Trophoblast cell (in vitro differentiated cells and primary cell): ENCODE data around the gene SCGB3A2.
"Not testable (repeated sequence)": the region's sequence is repeated elsewhere in the genome, so short reads cannot be mapped to it uniquely, and the experiment has no call there.

Experiments
- DNase-seq, 2 donors: peaks; one replicate each; pipeline ENCODE4 v3.0.0-alpha.2; 2016
- H2AFZ ChIP-seq: 2 replicates; pipeline ENCODE4 v1.6.1; 2013; ENCODE audit warnings: low read length, moderate library complexity, mild to moderate bottlenecking; ENCODE audit not compliant: insufficient read depth, poor library complexity
- H2AK5ac ChIP-seq: 2 replicates; pipeline ENCODE4 v1.6.1; 2013; ENCODE audit warnings: mild to moderate bottlenecking, low read length
- H2BK120ac ChIP-seq: 2 replicates; pipeline ENCODE4 v1.6.1; 2013; ENCODE audit warnings: low read length, mild to moderate bottlenecking, moderate library complexity; ENCODE audit not compliant: insufficient read depth, poor library complexity
- H2BK12ac ChIP-seq: 2 replicates; pipeline ENCODE4 v1.6.1; 2013; ENCODE audit warnings: mild to moderate bottlenecking, low read length, moderate library complexity
- H2BK5ac ChIP-seq: 2 replicates; pipeline ENCODE4 v1.6.1; 2013; ENCODE audit warnings: low read length, low read depth, moderate library complexity, mild to moderate bottlenecking; ENCODE audit not compliant: poor library complexity
- H3K14ac ChIP-seq: 2 replicates; pipeline ENCODE4 v1.6.1; 2013; ENCODE audit warnings: mild to moderate bottlenecking, low read length
- H3K18ac ChIP-seq: 2 replicates; pipeline ENCODE4 v1.6.1; 2013; ENCODE audit warnings: mild to moderate bottlenecking, low read length
- H3K23ac ChIP-seq: 2 replicates; pipeline ENCODE4 v1.6.1; 2013; ENCODE audit warnings: low read length
- H3K27ac ChIP-seq: 2 replicates; pipeline ENCODE4 v1.5.1; 2013; ENCODE audit warnings: low read depth, mild to moderate bottlenecking, inconsistent platforms, low read length, moderate library complexity
- H3K27me3 ChIP-seq: 2 replicates; pipeline ENCODE4 v1.6.1; 2013; ENCODE audit warnings: inconsistent platforms, mild to moderate bottlenecking, low read length, moderate library complexity; ENCODE audit not compliant: insufficient read depth
- H3K36me3 ChIP-seq, 2 experiments: 1 replicate in 1 of 2; 2 replicates in 1 of 2; pipeline ENCODE4 v1.6.1; 2013; ENCODE audit warnings: low read length in 2 of 2, mild to moderate bottlenecking in 2 of 2, moderate library complexity in 1 of 2; ENCODE audit not compliant: insufficient read depth in 2 of 2, control insufficient read depth in 1 of 2
- H3K4ac ChIP-seq: 2 replicates; pipeline ENCODE4 v1.6.1; 2013; ENCODE audit warnings: low read depth, mild to moderate bottlenecking, low read length, moderate library complexity
- H3K4me1 ChIP-seq, 2 experiments: 1 replicate in 1 of 2; 2 replicates in 1 of 2; pipeline ENCODE4 v1.6.1; 2013; ENCODE audit warnings: low read length in 2 of 2, mild to moderate bottlenecking in 2 of 2, moderate library complexity in 1 of 2; ENCODE audit not compliant: insufficient read depth in 2 of 2, control insufficient read depth in 1 of 2
- H3K4me2 ChIP-seq: 2 replicates; pipeline ENCODE4 v1.6.1; 2013; ENCODE audit warnings: inconsistent platforms, mild to moderate bottlenecking, low read length, moderate library complexity
- H3K4me3 ChIP-seq: 2 replicates; pipeline ENCODE4 v1.5.1; 2013; ENCODE audit warnings: mild to moderate bottlenecking, low read depth, low read length, inconsistent platforms
- H3K79me1 ChIP-seq: one replicate; pipeline ENCODE4 v1.6.1; 2013; ENCODE audit warnings: low read length
- H3K79me2 ChIP-seq: 2 replicates; pipeline ENCODE4 v1.6.1; 2013; ENCODE audit warnings: low read length, mild to moderate bottlenecking; ENCODE audit not compliant: control insufficient read depth, insufficient read depth, poor library complexity
- H3K9ac ChIP-seq: 2 replicates; pipeline ENCODE4 v1.6.1; 2013; ENCODE audit warnings: mild to moderate bottlenecking, low read length
- H3K9me3 ChIP-seq: 2 replicates; pipeline ENCODE4 v1.6.1; 2013; ENCODE audit warnings: low read depth, mild to moderate bottlenecking, control low read depth, inconsistent platforms, low read length; ENCODE audit not compliant: insufficient read depth
- H4K12ac ChIP-seq: 2 replicates; pipeline ENCODE4 v1.6.1; 2013; ENCODE audit warnings: low read depth, mild to moderate bottlenecking, low read length, moderate library complexity
- H4K8ac ChIP-seq: 2 replicates; pipeline ENCODE4 v1.6.1; 2013; ENCODE audit warnings: low read depth, mild to moderate bottlenecking, low read length, moderate library complexity
- H4K91ac ChIP-seq: one replicate; pipeline ENCODE4 v1.6.1; 2013; ENCODE audit warnings: low read depth, mild to moderate bottlenecking, low read length, moderate library complexity
- WGBS: extraction: QIAGEN DNeasy Blood & Tissue Kit; methylation state at CpG from one replicate; pipeline ENCODE4 v1.1.7; 2013; ENCODE audit warnings: missing lambda C conversion rate; ENCODE audit not compliant: insufficient read length, insufficient coverage; ENCODE audit errors: extremely low coverage; 5-methylcytosine and 5-hydroxymethylcytosine counted together

SCGB3A2 gene

GRCh38 chr5:147860641-147861025 is 17.9 kb upstream of the SCGB3A2 start:
- no peaks in the 10 kb centered on the region for H3K9me3 ChIP-seq
- H4K8ac ChIP-seq, result no peak overlapping the region
- H3K4me3 ChIP-seq, result no peak overlapping the region
- H3K4me1 ChIP-seq, result no peaks in the 10 kb centered on the region
- H4K91ac ChIP-seq, result no peak overlapping the region
- H3K18ac ChIP-seq, result no peak overlapping the region
- H4K12ac ChIP-seq, result no peak overlapping the region
- DNase-seq, result no peak
- no peak overlapping the region for H3K14ac ChIP-seq
- H2AK5ac ChIP-seq, result no peak overlapping the region
- no peaks in the 10 kb centered on the region for H3K79me2 ChIP-seq
- H3K23ac ChIP-seq, result no peak overlapping the region
- H2BK12ac ChIP-seq, result no peak overlapping the region
- H3K9ac ChIP-seq, result no peak overlapping the region
- no CpG with 5 or more reads among the region's 1 CpG for WGBS
- no peak overlapping the region for H3K4ac ChIP-seq
- H3K27ac ChIP-seq, result no peak overlapping the region
- H3K79me1 ChIP-seq, result no peaks in the 10 kb centered on the region
- H2AFZ ChIP-seq, result no peak overlapping the region
- no peaks in the 10 kb centered on the region for H3K36me3 ChIP-seq
- H2BK120ac ChIP-seq, result no peak overlapping the region
- H2BK5ac ChIP-seq, result no peak overlapping the region
- H3K4me2 ChIP-seq, result no peak overlapping the region
- no peaks in the 10 kb centered on the region for H3K27me3 ChIP-seq

GRCh38 chr5:147863454-147864158 is 14.9 kb upstream of the SCGB3A2 start:
- H2AFZ ChIP-seq, result no peak overlapping the region
- no peak overlapping the region for H3K27ac ChIP-seq
- H3K79me2 ChIP-seq, result no peaks in the 10 kb centered on the region
- H3K36me3 ChIP-seq, result no peaks in the 10 kb centered on the region
- no peaks in the 10 kb centered on the region for H3K4me1 ChIP-seq
- no peaks in the 10 kb centered on the region for H3K79me1 ChIP-seq
- H3K14ac ChIP-seq, result no peak overlapping the region
- H3K4ac ChIP-seq, result no peak overlapping the region
- H3K23ac ChIP-seq, result no peak overlapping the region
- no peak overlapping the region for H3K18ac ChIP-seq
- H3K4me3 ChIP-seq, result no peak overlapping the region
- H4K91ac ChIP-seq, result no peak overlapping the region
- H2BK120ac ChIP-seq, result no peak overlapping the region
- no peak for DNase-seq
- no peak overlapping the region for H4K8ac ChIP-seq
- H3K9me3 ChIP-seq, result no peaks in the 10 kb centered on the region
- no CpG with 5 or more reads among the region's 3 CpGs for WGBS
- H2BK5ac ChIP-seq, result no peak overlapping the region
- no peak overlapping the region for H2AK5ac ChIP-seq
- no peak overlapping the region for H3K9ac ChIP-seq
- H2BK12ac ChIP-seq, result no peak overlapping the region
- no peak overlapping the region for H3K4me2 ChIP-seq
- no peaks in the 10 kb centered on the region for H3K27me3 ChIP-seq
- H4K12ac ChIP-seq, result no peak overlapping the region

GRCh38 chr5:147869112-147869511 is 9.4 kb upstream of the SCGB3A2 start:
- H4K91ac ChIP-seq, result no peak overlapping the region
- no peak overlapping the region for H3K23ac ChIP-seq
- H3K9me3 ChIP-seq, result no peaks in the 10 kb centered on the region
- H2BK120ac ChIP-seq, result no peak overlapping the region
- H3K36me3 ChIP-seq, result no peaks in the 10 kb centered on the region
- no peak overlapping the region for H3K4me2 ChIP-seq
- DNase-seq, result no peak
- H3K4ac ChIP-seq, result no peak overlapping the region
- no peak overlapping the region for H4K12ac ChIP-seq
- no peak overlapping the region for H3K27ac ChIP-seq
- H3K18ac ChIP-seq, result no peak overlapping the region
- no peak overlapping the region for H3K9ac ChIP-seq
- H3K4me1 ChIP-seq, result peaks cover 3 to 7% of the 10 kb centered on the region in 2 experiments
- no peak overlapping the region for H3K4me3 ChIP-seq
- WGBS, result no CpG with 5 or more reads among the region's 4 CpGs
- no peak overlapping the region for H2AK5ac ChIP-seq
- H4K8ac ChIP-seq, result no peak overlapping the region
- H2BK12ac ChIP-seq, result no peak overlapping the region
- H3K79me2 ChIP-seq, result no peaks in the 10 kb centered on the region
- peaks cover 2% of the 10 kb centered on the region for H3K79me1 ChIP-seq
- no peak overlapping the region for H2AFZ ChIP-seq
- H3K27me3 ChIP-seq, result no peaks in the 10 kb centered on the region
- H2BK5ac ChIP-seq, result no peak overlapping the region
- no peak overlapping the region for H3K14ac ChIP-seq

GRCh38 chr5:147869892-147870291 is 8.6 kb upstream of the SCGB3A2 start:
- H3K14ac ChIP-seq, H4K12ac ChIP-seq, H2BK120ac ChIP-seq, H2BK12ac ChIP-seq, H3K23ac ChIP-seq, H2AFZ ChIP-seq, H3K4me2 ChIP-seq, H3K4ac ChIP-seq, DNase-seq, H2BK5ac ChIP-seq, H3K79me1 ChIP-seq, H3K4me1 ChIP-seq, H3K79me2 ChIP-seq, H2AK5ac ChIP-seq, H3K36me3 ChIP-seq, H3K9ac ChIP-seq, H3K9me3 ChIP-seq, H3K27ac ChIP-seq, H4K91ac ChIP-seq, H3K27me3 ChIP-seq, H3K4me3 ChIP-seq, H3K18ac ChIP-seq, H4K8ac ChIP-seq: not testable (repeated sequence)
- WGBS, result no CpG with 5 or more reads among the region's 6 CpGs
